Psoas muscle (tissue), 8 donors: ENCODE results near the gene TBC1D1. TPM values are rescaled to one million over a fixed set of nuclear protein-coding genes. Genes with fewer than 3 reads are reported as not detected.

Source experiments
- ATAC-seq, 4 donors: fragments of 200-7000 bp; cut with Tn5 transposase; one replicate each; pipeline ENCODE4 v1.9.1; 2020; ENCODE audit warnings: moderate library complexity in 3 of 4, mild to moderate bottlenecking in 2 of 4
- DNase-seq, 2 donors: peaks; one replicate each; pipeline ENCODE4 v3.0.0-alpha.2; 2020
- H3K27ac ChIP-seq: fragments of 200-600 bp; one replicate; pipeline ENCODE4 v1.8.0; 2022
- H3K27me3 ChIP-seq, 3 donors: fragments of 200-600 bp in 1 of 3; one replicate each; pipeline versions ENCODE4 v1.6.1 to v1.8.0; 2013 to 2022; ENCODE audit warnings: low read length in 2 of 3, mild to moderate bottlenecking in 2 of 3, moderate library complexity in 1 of 3; ENCODE audit not compliant: insufficient read depth in 3 of 3
- H3K36me3 ChIP-seq, 2 donors: fragments of 200-600 bp in 1 of 2; one replicate each; pipeline versions ENCODE4 v1.6.1 to v1.8.0; 2013 to 2022; ENCODE audit warnings: low read depth in 1 of 2, mild to moderate bottlenecking in 1 of 2, moderate library complexity in 1 of 2; ENCODE audit not compliant: insufficient read depth in 1 of 2
- H3K4me1 ChIP-seq: fragments of 200-600 bp; one replicate; pipeline ENCODE4 v1.8.0; 2022
- H3K4me3 ChIP-seq: fragments of 200-600 bp; one replicate; pipeline ENCODE4 v1.8.0; 2022; ENCODE audit warnings: mild to moderate bottlenecking
- H3K9me3 ChIP-seq: fragments of 200-600 bp; one replicate; pipeline ENCODE4 v1.8.0; 2022
- CTCF ChIP-seq: fragments of 200-600 bp; IDR thresholded peaks from one replicate; pipeline ENCODE4 v1.8.0; 2022; ENCODE audit warnings: antibody characterized with exemption
- WGBS, 3 donors: extraction: QIAGEN DNeasy Blood & Tissue Kit; methylation state at CpG; one replicate each; pipeline versions ENCODE4 v1.1.6 to v1.1.7; 2013; 5-methylcytosine and 5-hydroxymethylcytosine counted together
- intact Hi-C, 2 donors: fragments of 100-400 bp; cut with DNase I; formaldehyde crosslinking; loops; one replicate each; pipeline versions ENCODE4 v1.11.0 to v1.14.2; 2022
- polyA plus RNA-seq, 3 donors: library from polyadenylated mRNA; stranded (reverse); fragments of 200-250 nt; gene quantifications; one replicate each; pipeline ENCODE4 v1.2.3, GENCODE V29; 2013
- total RNA-seq, 4 donors: library from RNA; stranded (reverse); fragmentation: NEBNext Ultra II Directional in 2 of 4; extraction: Animal tissue kit (Norgen Biotek cat#: 25700) in 2 of 4; gene quantifications; one replicate each; pipeline versions ENCODE4 v1.2.1 to v1.2.4, GENCODE V29; 2021 to 2023
- donor health status: healthy with polysubstance abuse.
- donor health status: DM: no; HTN: no; CAD: no; lungs with moderate emphysema.
- donor health status: Bipolar disorder and iron deficiency.
- donor health status: healthy.
- donor health status: DM: yes; HTN: yes; CAD: no.
- donor health status: DM: no; HTN: no; CAD: no.
- donor health status: DM: no; HTN: no; CAD: no.
- donor health status: DM: yes; HTN: yes; CAD: no.

The TBC1D1 gene
- total and polyA plus RNA-seq, 7 donors = 18.1 to 130 (median 42.5) TPM

GRCh38 chr4:38026158-38026740, 135.4 kb downstream of the TBC1D1 start:
- H3K4me3 ChIP-seq = no peak overlapping the region
- H3K27me3 ChIP-seq = no peaks in the 10 kb centered on the region
- peak in 2 of 4 donors; percentile 47 to 60 for ATAC-seq
- no peak overlapping the region for H3K27ac ChIP-seq
- TF ChIP-seq CTCF = no peak
- 56 to 93% (median 72%) methylated on average over 6 of the region's 6 CpGs for WGBS, 3 donors
- intact Hi-C loops = no loop called here
- H3K36me3 ChIP-seq = peaks cover 4 to 70% of the 10 kb centered on the region in 2 donors
- no peak for DNase-seq
- H3K9me3 ChIP-seq = no peaks in the 10 kb centered on the region
- H3K4me1 ChIP-seq = no peaks in the 10 kb centered on the region

DNA sequence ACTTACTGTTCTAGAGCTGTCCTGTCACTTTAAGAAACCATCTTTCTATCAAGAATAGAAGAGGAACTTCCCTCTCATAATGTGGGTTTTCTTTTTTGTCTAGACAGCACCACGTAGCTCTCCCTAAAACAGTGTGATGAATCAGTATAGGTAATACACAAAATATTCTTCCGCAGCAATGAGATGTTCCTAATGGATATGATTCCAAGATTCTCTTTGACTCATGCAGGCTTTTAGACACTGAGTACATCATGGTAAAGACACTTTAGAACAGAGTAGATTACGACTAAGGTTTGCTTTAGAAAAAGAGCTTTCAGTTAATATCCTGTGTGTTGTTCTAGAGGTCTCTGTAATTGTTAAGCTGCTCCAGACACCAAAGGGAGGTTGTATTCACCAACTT, 139.1 kb downstream of the TBC1D1 start:
- no peaks in the 10 kb centered on the region for H3K9me3 ChIP-seq
- ATAC-seq (no peak), DNase-seq (no peak)
- TF ChIP-seq CTCF = no peak
- 50 to 73% (median 52%) methylated on average over 3 of the region's 3 CpGs for WGBS, 3 donors
- intact Hi-C loops = no loop called here
- no peak overlapping the region for H3K4me3 ChIP-seq
- no peak overlapping the region for H3K27ac ChIP-seq
- H3K27me3 ChIP-seq = no peaks in the 10 kb centered on the region
- no peaks in the 10 kb centered on the region for H3K4me1 ChIP-seq
- peaks cover 0 to 55% of the 10 kb centered on the region in 2 donors for H3K36me3 ChIP-seq

- WGBS, 3 donors = 63 to 68% (median 64%) methylated on average over 11 of the region's 11 CpGs
Observed at GRCh38 chr4:38034986-38035882, 144.3 kb downstream of the TBC1D1 start.

DNA sequence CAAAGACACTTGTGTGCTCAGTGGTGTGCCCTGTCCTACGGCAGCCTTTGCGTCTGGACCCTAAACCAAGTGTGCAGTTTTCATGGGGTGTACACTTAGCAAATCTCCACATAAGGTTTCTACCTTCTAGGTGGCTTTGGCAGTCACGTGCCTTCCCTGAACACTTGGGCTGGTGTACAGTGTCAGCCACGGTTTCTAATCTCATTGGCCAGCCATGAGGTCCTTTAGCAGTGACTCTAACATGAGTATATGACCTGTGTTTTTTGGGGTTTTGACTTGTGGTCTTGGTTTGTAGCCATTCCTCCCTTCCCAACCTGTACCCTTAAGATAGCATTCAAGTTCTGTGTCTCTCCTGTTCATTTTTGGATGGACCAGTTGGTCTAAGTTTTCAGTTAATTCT, 145.7 kb downstream of the TBC1D1 start:
- Histone ChIP-seq H3K27me3 (no peaks in the 10 kb centered on the region), H3K9me3 (no peaks in the 10 kb centered on the region), H3K4me1 (no peaks in the 10 kb centered on the region), H3K36me3 (peaks cover 0 to 38% of the 10 kb centered on the region in 2 donors), H3K4me3 (no peak overlapping the region), H3K27ac (no peak overlapping the region)
- DNase-seq (no peak), ATAC-seq (no peak)
- no peak for TF ChIP-seq CTCF
- 81 to 94% (median 85%) methylated on average over 4 of the region's 4 CpGs for WGBS, 3 donors
- intact Hi-C loops = loop anchor here (2.0 to 5.0 kb wide), 3 partner anchors 139 to 434 kb away; no protein-coding TSS in a partner anchor

More at GRCh38 chr4:38034986-38035882, 144.3 kb downstream of the TBC1D1 start:
- intact Hi-C loops = loop anchor here (2.0 to 5.0 kb wide), 3 partner anchors 138 to 433 kb away; no protein-coding TSS in a partner anchor
- peak; percentile 67 for TF ChIP-seq CTCF
- no peak for DNase-seq
- H3K27ac ChIP-seq = no peak overlapping the region
- H3K36me3 ChIP-seq = peaks cover 0 to 40% of the 10 kb centered on the region in 2 donors
- no peaks in the 10 kb centered on the region for H3K4me1 ChIP-seq
- peak in 2 of 4 donors; percentile 59 to 82 for ATAC-seq
- H3K9me3 ChIP-seq = no peaks in the 10 kb centered on the region
- no peaks in the 10 kb centered on the region for H3K27me3 ChIP-seq
- no peak overlapping the region for H3K4me3 ChIP-seq
